Brain microvascular endothelial cell (primary cell): Measurements from ENCODE around the gene NLRP6.
"Not testable (repeated sequence)": the region's sequence is repeated elsewhere in the genome, so short reads cannot be mapped to it uniquely, and the experiment has no call there.

Source experiments
- DNase-seq: peaks from one replicate; pipeline ENCODE4 v3.0.0-alpha.2; 2020
- H3K27ac ChIP-seq: fragments of 250-450 bp; sonication (Bioruptor Pico); 2 replicates; pipeline ENCODE4 v1.5.1; 2020; ENCODE audit warnings: mild to moderate bottlenecking, moderate library complexity
- H3K27me3 ChIP-seq: fragments of 250-450 bp; sonication (Bioruptor Pico); replicated peaks from 2 replicates; pipeline ENCODE4 v1.5.1; 2020; ENCODE audit warnings: mild to moderate bottlenecking
- H3K36me3 ChIP-seq: fragments of 250-450 bp; sonication (Bioruptor Pico); replicated peaks from 2 replicates; pipeline ENCODE4 v1.5.1; 2020; ENCODE audit warnings: mild to moderate bottlenecking
- H3K4me3 ChIP-seq: 2 replicates; pipeline ENCODE4 v1.5.1; 2011; ENCODE audit warnings: low read depth, mild to moderate bottlenecking, control low read depth, low read length, moderate library complexity
- CTCF ChIP-seq: IDR thresholded peaks from 2 replicates; pipeline ENCODE4 v1.5.1; 2011; ENCODE audit warnings: low read depth, mild to moderate bottlenecking, moderate library complexity, low read length, control low read depth, inconsistent platforms; ENCODE audit errors: missing control alignments
- in situ Hi-C: cut with HindIII; loops from 2 replicates; pipeline ENCODE4 v1.10.0; 2017; ENCODE audit warnings: low sequenced_read_pairs, low pct_ligation_motif_present

NLRP6 gene

GRCh38 chr11:332651-333480 lies 54.7 kb downstream of the NLRP6 start:
- no peak for DNase-seq
- in situ Hi-C loops: no loop called here
- TF ChIP-seq CTCF: no peak
- Histone ChIP-seq H3K27me3 (no peaks in the 10 kb centered on the region), H3K27ac (no peak overlapping the region), H3K36me3 (no peaks in the 10 kb centered on the region), H3K4me3 (no peak overlapping the region)

GRCh38 chr11:333616-334263 lies 55.5 kb downstream of the NLRP6 start:
- DNase-seq, H3K27me3 ChIP-seq, in situ Hi-C loops, H3K4me3 ChIP-seq, H3K27ac ChIP-seq, H3K36me3 ChIP-seq: not testable (repeated sequence)

- in situ Hi-C loops: no loop called here
- no peak overlapping the region for H3K4me3 ChIP-seq
- no peak for TF ChIP-seq CTCF
- no peaks in the 10 kb centered on the region for H3K27me3 ChIP-seq
- no peak for DNase-seq
- no peak overlapping the region for H3K27ac ChIP-seq
- H3K36me3 ChIP-seq: no peaks in the 10 kb centered on the region
Measured at GRCh38 chr11:334264-334994, 56.2 kb downstream of the NLRP6 start.
